Measurements from ENCODE around the gene CFAP157.

DNA sequence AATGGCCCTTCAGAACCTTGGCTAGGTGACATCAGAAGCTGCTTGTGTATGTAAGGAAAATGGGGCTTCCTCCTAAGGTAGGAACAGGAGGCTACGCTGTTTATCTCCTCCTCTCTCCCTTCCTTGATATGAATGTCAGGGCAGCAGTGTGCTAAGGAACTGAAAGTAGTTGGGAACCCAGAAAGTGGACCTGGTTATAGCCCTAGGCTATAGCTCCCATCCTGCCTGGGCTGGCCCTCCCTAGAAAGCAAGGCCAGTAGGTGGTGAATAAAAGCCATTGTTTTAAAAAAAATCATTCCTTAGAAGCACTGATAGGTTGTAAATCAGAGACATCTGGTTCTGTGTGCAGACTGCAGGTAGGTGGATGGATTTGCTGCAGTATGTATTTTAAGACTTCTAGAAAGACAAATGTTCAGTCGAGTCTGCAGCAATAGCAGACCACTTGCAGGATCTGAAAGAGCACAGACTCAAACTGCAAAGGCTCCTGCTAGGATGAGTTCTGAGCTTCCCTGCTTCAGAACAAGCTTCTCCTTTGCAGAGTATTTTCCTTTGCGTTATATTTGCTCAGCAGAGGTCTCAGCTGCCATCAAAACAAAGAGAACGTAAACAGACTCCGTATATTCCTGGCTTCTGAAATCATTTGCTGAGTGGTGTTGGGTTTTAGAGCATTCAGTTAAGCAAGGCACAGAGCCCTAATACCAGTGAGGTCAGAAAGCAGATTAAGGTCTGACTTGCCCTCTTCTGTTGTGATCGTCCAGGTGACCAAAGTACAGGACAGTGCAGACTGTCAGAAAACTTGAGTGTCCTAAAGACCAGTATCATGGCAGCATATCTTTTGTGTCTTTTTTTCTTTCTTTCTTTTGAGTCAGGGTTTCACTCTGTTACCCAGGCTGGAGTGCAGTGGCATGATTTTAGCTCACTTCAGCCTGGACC lies 20.1 kb upstream of the CFAP157 start:
- TF ChIP-seq, protein P1, sequence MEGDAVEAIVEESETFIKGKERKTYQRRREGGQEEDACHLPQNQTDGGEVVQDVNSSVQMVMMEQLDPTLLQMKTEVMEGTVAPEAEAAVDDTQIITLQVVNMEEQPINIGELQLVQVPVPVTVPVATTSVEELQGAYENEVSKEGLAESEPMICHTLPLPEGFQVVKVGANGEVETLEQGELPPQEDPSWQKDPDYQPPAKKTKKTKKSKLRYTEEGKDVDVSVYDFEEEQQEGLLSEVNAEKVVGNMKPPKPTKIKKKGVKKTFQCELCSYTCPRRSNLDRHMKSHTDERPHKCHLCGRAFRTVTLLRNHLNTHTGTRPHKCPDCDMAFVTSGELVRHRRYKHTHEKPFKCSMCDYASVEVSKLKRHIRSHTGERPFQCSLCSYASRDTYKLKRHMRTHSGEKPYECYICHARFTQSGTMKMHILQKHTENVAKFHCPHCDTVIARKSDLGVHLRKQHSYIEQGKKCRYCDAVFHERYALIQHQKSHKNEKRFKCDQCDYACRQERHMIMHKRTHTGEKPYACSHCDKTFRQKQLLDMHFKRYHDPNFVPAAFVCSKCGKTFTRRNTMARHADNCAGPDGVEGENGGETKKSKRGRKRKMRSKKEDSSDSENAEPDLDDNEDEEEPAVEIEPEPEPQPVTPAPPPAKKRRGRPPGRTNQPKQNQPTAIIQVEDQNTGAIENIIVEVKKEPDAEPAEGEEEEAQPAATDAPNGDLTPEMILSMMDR (IDR thresholded peaks at IDR 0.05), result no peak
- TF ChIP-seq POLR2A (IDR thresholded peaks at IDR 0.05), result no peak

Measured in uterus (tissue), 2 donors.